CD4-positive, alpha-beta T cell treated with Interleukin-17A for 4 hours (primary cell): Measurements from ENCODE around the gene CDC27.
A peak's percentile ranks its signal among the peaks of the same experiment; 100 is the strongest.
"Not testable (repeated sequence)": the region's sequence is repeated elsewhere in the genome, so short reads cannot be mapped to it uniquely, and the experiment has no call there.

ENCODE experiments used
- DNase-seq: peaks from one replicate; pipeline ENCODE4 v3.0.0-alpha.2; 2020; ENCODE audit warnings: mixed read lengths

The CDC27 gene

DNA sequence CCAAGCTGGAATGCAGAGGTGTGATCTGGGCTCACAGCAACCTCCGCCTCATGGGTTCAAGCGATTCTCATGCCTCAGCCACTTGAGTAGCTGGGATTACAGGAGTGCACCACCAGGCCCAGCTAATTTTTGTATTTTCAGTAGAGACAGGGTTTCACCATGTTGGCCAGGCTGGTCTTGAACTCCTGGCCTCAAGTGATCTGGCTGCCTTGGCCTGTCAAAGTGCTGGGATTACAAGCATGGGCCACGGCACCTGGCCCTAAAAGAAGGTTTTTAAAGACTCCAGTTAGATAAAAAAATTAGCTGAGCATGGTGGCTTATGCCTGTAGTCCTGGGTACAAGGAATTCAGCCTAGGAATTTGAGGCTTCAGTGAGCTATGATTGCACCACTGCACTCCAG is 62.3 kb downstream of the CDC27 start:
- DNase-seq: not testable (repeated sequence)

DNA sequence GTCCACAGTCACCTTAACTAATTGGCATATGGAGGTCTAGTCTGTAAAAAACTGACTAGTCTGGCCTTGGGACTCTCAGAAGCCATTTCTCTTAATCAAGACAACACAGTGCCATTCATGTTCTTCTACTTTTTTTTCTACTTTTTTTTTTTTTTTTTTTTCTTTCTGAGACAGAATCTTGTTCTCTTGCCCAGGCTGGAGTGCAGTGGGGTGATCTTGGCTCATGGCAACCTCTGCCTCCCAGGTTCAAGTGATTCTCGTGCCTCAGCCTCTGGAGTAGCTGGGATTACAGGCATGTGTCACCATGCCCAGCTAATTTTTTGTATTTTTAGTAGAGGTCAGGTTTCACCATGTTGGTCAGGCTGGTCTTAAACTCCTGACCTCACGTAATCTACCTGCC is 65.8 kb downstream of the CDC27 start:
- not testable (repeated sequence) for DNase-seq

GRCh38 chr17:47120521-47121095 is 68.5 kb downstream of the CDC27 start:
- no peak for DNase-seq

DNA sequence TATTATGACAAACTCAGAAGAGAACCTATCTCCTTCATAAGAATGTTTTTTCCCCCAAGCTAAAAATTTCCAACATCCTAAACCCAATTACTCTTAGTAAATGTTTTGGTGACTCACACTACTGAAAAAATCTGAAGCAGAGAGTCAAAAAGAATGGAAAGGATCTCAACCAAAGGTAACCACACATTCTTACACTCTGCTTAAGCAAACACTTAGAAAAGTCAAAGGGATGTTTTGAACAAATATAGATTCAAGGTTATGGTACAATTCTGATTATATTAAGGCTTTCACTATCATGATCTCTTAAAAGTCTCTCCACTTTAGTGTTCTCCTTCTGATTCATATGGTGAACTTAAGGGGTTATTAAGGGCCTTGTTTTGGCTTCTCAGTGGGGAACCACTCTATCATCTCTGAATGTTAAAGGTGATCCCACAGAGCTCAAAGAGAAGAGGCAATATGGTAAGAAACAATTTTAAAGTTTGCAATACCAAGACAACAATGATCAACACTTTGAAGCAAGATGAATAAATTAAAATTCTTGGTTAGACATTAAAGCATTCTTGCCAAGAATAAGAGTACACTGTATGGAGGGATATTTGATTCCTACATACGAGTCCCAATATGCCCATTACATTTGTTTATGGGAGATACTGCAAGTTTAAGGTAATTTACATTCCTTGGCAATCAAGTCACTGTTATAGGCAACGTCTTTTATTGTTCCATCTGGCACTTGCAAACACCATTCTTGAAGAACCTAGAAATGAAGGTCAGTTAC is 69.2 kb downstream of the CDC27 start:
- no peak for DNase-seq

GRCh38 chr17:47117386-47117785 is 71.7 kb downstream of the CDC27 start:
- DNase-seq: no peak

- no peak for DNase-seq
Measured at GRCh38 chr17:47106130-47106529, 83.0 kb downstream of the CDC27 start.

DNA sequence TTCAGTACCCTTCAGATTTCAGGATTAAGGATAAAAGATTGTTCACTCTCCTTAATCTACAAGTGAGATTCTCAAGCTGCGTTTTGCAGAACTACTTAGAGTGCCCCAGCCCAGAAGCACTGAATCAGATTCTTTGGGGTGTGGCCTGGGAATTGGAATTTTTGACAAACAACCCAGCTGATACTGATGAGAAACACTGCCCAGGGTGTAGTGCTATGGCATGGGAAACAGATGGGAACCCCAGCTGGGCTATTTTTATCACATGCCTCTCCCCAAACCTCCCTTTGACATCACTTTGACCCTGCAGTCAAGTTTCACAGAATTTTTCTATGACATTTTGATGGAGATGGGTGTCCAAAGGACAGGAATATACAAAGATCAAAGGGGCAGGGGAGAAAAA is 83.8 kb downstream of the CDC27 start:
- DNase-seq: not testable (repeated sequence)

DNA sequence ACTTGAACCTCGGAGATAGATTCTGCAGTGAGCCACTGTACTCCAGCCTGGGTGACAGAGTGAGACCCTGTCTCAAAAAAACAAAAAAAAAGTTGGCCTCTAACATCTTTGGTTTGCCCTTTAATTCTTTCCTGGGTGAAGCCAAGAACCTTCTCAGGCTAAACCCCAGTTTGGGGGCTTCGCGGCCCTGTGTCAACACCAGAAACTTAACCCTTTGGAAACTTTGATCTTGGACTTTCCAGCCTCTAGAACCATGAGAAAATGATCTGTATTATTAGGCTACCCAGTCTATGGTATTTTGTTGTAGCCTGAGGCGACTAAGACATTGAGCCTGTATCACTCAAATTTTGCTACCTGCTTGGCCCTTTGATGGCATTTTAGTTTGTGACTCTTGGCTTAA is 86.2 kb downstream of the CDC27 start:
- DNase-seq: no peak

DNA sequence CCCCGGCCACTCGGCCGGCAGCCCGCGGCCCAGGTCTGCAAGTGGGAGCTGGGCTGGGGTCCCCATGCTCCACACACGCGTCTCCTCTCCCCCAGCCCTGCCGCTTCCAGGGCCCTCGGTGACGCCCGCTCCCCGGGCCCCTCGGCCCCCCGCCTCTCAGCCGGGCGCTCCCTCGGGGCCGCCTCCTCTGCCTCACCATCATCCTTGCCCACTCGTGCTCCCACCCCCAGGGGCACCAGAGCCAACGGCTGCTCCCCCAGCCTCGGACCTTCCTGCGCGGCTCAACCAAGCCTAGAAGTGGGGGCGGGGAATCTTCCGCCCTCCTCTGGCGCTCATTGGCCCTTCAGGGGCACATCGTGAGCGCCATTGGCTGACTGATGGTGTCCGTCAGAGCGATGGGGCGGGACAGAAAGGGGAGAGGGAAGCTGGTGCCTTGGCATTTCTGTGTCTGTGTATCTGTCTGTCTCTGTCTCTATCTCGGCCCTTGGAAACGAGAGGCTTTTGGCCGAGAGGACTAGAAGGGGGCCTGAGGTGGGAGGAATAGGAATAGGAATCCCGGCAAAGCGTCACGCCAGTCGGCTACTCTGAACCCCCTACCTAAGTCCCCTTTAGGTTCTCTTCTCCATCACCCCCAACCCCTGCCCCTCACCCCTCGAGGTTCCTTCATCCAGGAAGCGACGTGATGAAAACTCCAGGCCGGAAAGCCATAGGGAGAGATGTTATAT is 88.9 kb downstream of the CDC27 start:
- DNase-seq: peak; percentile 88

DNA sequence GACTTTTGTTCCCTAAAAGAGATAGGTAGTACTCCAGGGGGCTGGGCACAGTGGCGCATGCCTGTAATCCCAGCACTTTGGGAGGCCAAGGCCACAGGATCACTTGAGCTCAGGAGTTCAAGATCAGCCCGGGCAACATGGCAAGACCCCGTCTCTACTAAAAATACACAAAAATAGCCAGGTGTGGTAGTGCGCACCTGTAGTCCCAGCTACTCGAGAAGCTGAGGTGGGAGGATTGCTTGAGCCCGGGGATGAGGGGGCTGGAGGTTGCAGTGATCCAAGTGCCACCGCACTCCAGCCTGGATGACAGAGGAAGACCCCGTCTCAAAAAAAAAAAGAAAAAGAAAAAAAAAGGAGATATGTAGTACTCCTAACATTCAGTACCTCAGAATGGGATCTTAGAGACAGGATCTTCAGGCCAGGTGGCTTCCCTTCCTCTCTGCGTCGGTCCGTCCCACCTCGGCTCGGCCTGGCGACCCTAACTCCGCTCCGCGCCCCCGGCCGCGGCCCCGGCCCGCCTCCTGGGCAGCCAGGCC is 89.6 kb downstream of the CDC27 start:
- DNase-seq: peak; percentile 4

- DNase-seq: no peak
Measured at GRCh38 chr17:47096343-47096742, 92.8 kb downstream of the CDC27 start.

GRCh38 chr17:47095268-47095667 is 93.8 kb downstream of the CDC27 start:
- DNase-seq: no peak

GRCh38 chr17:47087093-47087492 is 102.0 kb downstream of the CDC27 start:
- DNase-seq: no peak

DNA sequence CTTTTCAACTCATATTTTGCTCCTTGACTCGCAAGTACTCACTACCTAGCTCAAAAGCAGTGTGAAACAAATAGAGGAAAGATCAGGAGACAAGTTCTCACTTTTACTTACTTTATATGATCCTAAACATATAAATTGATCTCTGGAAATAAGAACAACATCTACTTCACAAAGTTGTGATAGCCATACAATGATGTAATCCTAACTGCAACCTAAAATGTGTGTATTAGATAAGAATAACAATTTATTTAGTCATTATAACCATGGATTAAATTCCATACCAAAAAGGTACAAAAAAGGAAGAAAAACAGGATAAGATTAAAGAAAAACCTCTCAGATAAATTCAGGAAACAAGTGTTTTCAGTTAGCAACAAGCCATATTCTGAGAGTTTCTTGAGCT is 103.4 kb downstream of the CDC27 start:
- DNase-seq: no peak

DNA sequence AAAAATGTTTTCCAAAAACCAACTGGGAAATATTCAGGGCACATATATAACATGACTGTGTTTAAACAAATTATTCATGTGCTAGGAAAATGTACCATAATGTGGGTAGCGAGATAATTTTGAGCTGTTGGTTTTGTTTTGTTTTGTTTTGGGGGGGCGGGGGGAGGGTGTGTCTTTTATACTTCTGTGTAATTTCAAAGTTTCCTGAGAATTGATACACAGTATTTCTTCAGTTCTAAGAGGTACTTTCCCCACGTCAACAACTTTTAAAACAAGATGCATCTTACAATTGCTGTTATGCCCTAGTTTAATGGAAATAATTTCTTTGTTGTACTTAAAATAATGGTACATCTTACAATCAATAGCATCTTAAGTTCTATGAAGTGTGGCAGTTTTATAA is 110.3 kb downstream of the CDC27 start:
- DNase-seq: no peak

GRCh38 chr17:47077576-47077975 is 111.5 kb downstream of the CDC27 start:
- no peak for DNase-seq

DNA sequence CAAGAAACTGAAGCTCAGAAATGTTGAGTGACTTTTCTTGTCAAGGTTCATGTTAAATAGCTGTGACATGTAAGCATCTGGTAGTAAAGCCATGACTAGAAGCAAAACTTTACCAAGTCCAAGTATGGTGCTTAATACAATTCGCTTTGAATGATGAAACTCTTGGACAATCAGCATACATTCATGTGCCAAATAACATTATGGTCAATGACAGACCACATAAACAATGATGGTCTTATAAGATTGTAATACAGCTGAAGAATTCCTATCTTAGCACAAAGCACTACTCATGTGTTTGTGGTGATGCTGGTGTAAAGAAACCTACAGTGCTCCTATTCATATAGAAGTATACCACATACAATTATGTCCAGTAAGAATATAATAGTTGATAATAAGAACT is 112.9 kb downstream of the CDC27 start:
- no peak for DNase-seq

- DNase-seq: not testable (repeated sequence)
Measured at GRCh38 chr17:47074361-47074760, 114.7 kb downstream of the CDC27 start.

GRCh38 chr17:47073629-47074028 is 115.5 kb downstream of the CDC27 start:
- not testable (repeated sequence) for DNase-seq

GRCh38 chr17:47072886-47073285 is 116.2 kb downstream of the CDC27 start:
- DNase-seq: no peak

DNA sequence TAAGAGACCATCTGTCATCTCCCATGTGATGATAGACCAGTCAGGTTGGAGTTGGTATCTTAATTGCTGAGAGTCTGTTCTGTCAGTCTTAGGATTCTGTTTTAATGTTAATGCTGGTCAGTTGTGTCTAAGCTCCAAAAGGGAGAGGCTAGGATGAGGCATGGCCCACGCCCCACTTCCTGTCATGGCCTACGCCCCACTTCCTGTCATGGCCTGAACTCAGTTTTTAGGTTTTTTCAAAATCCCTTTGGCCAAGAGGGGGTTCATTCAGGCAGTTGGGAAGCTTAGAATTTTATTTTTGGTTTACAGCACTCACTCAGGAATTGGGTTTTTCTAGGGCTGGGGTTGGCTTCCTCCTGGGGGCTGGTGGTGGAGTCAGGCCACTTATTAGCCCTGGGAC is 117.9 kb downstream of the CDC27 start:
- DNase-seq: not testable (repeated sequence)

DNA sequence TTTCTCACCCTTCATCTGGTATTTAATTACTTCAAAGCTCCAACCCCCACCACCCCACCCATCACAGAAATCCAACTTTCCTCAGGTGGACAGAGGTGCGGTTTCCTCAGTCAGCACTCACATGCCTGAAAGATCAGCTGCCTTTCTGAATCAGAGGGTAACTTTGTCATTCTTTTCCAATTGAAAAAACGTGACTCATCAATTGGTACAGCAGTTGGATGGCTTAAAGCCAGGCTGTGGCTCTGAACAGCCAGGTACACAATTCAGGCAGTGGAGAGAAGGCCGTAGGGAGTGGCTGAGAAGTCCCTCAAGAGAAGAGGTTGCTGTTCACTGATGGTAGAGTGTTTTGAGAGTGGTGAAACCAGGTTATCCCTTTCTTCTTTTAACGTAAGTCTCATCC is 118.8 kb downstream of the CDC27 start:
- not testable (repeated sequence) for DNase-seq
